K562 (cell line): Measurements from ENCODE around the gene TTL. TPM values are rescaled to one million over a fixed set of nuclear protein-coding genes. Genes with fewer than 3 reads are reported as not detected.

Experiments
- ATAC-seq: fragments of 200-7000 bp; cut with Tn5 transposase; 3 replicates; pipeline ENCODE4 v1.9.1; 2020; ENCODE audit warnings: moderate library complexity
- BruUV-seq: library from RNA; stranded (reverse); fragments of 400-500 nt; replicated peaks from 2 replicates; lab custom pipeline; 2021; lab: Mats Ljungman, UMichigan
- CTCF ChIA-PET: fragments of 300-600 bp; formaldehyde crosslinking; extraction: SDS; loops from one replicate; lab custom pipeline; 2021; ENCODE audit warnings: low intra/inter-chr PET ratio; lab: Yijun Ruan, JAX
- POLR2A ChIA-PET: fragments of 300-600, 350-650 bp; sonication (Branson Sonifier 250); formaldehyde crosslinking; extraction: SDS; loops from one replicate; lab custom pipeline; 2021; ENCODE audit warnings: antibody characterized with exemption, inconsistent platforms; lab: Yijun Ruan, JAX
- DNase-seq, 4 experiments: peaks; one replicate each; pipeline versions ENCODE4 v3.0.0 to v3.0.0-alpha.2; 2011 to 2018; ENCODE audit warnings: low spot score in 3 of 4, mixed read lengths in 3 of 4; ENCODE audit errors: extremely low read depth in 1 of 4
- FAIRE-seq: peaks from 2 replicates; lab custom pipeline; 2011; peaks lifted over from hg19 to GRCh38; lab: Jason Lieb, UNC
- H2AFZ ChIP-seq: 2 replicates; pipeline ENCODE4 v1.6.0; 2011; ENCODE audit warnings: low read depth, low read length, control low read depth, inconsistent platforms
- H3K27ac ChIP-seq: fragments of 200-600 bp; 3 replicates; pipeline ENCODE4 v1.8.0; 2011; ENCODE audit warnings: low read depth, mild to moderate bottlenecking, control low read depth, inconsistent platforms, low read length, moderate library complexity, mixed read lengths; ENCODE audit errors: extremely low read depth
- H3K27me3 ChIP-seq, 2 experiments: fragments of 300-600 bp in 1 of 2; 2 replicates in 1 of 2; 3 replicates in 1 of 2; pipeline versions ENCODE4 v1.6.0 to v1.8.0; 2011; ENCODE audit warnings: inconsistent platforms in 2 of 2, low read length in 2 of 2, mild to moderate bottlenecking in 1 of 2, mixed read lengths in 1 of 2, moderate library complexity in 1 of 2; ENCODE audit not compliant: control insufficient read depth in 2 of 2, insufficient read depth in 2 of 2
- H3K36me3 ChIP-seq: fragments of 300-600 bp; 3 replicates; pipeline ENCODE4 v1.8.0; 2011; ENCODE audit warnings: mild to moderate bottlenecking, low read length, inconsistent platforms; ENCODE audit not compliant: control insufficient read depth, insufficient read depth
- H3K4me1 ChIP-seq, 2 experiments: fragments of 200-600 bp in 1 of 2; replicated peaks in 1 of 2; 2 replicates in 1 of 2; 3 replicates in 1 of 2; pipeline versions ENCODE4 v1.5.1 to v1.8.0; 2011; ENCODE audit warnings: inconsistent platforms in 2 of 2, low read length in 2 of 2, mild to moderate bottlenecking in 1 of 2, mixed read lengths in 1 of 2, moderate library complexity in 1 of 2; ENCODE audit not compliant: control insufficient read depth in 2 of 2, insufficient read depth in 2 of 2
- H3K4me2 ChIP-seq: 2 replicates; pipeline ENCODE4 v1.6.1; 2011; ENCODE audit warnings: low read length, control low read depth, inconsistent platforms, mixed read lengths; ENCODE audit not compliant: insufficient read depth
- H3K4me3 ChIP-seq: fragments of 200-600 bp; sonication (generic), shearing (Covaris generic); 2 replicates; pipeline ENCODE4 v1.5.1; 2016; ENCODE audit warnings: control low read depth, inconsistent platforms
- H3K79me2 ChIP-seq: fragments of 200-600 bp; 3 replicates; pipeline ENCODE4 v1.8.0; 2011; ENCODE audit warnings: low read length, inconsistent platforms; ENCODE audit not compliant: control insufficient read depth, insufficient read depth
- H3K9ac ChIP-seq, 2 experiments: 2 replicates each; pipeline versions ENCODE4 v1.6.0 to v1.6.1; 2011; ENCODE audit warnings: low read depth in 2 of 2, low read length in 2 of 2, control low read depth in 1 of 2, inconsistent platforms in 1 of 2, mild to moderate bottlenecking in 1 of 2, mixed read lengths in 1 of 2; ENCODE audit not compliant: insufficient read depth in 1 of 2
- H3K9me1 ChIP-seq: one replicate; pipeline ENCODE4 v1.6.0; 2011; ENCODE audit warnings: inconsistent platforms, mild to moderate bottlenecking, low read length, moderate library complexity; ENCODE audit not compliant: control insufficient read depth, insufficient read depth
- H3K9me3 ChIP-seq: replicated peaks from 2 replicates; pipeline ENCODE4 v1.5.1; 2011; ENCODE audit warnings: low read depth, low read length, inconsistent platforms; ENCODE audit not compliant: control insufficient read depth, insufficient read depth
- H4K20me1 ChIP-seq: replicated peaks from 2 replicates; pipeline ENCODE4 v1.6.1; 2011; ENCODE audit warnings: low read length, inconsistent platforms, mixed read lengths; ENCODE audit not compliant: control insufficient read depth, insufficient read depth
- BRF2 ChIP-seq: IDR thresholded peaks from 3 replicates; pipeline ENCODE4 v1.6.1; 2011; ENCODE audit warnings: borderline replicate concordance, mild to moderate bottlenecking; ENCODE audit not compliant: insufficient read length, insufficient read depth
- CBFA2T3 ChIP-seq: fragments of 450-650 bp; IDR thresholded peaks from 2 replicates; pipeline ENCODE4 v1.6.1; 2017
- ELF2 ChIP-seq: fragments of 250-450 bp; sonication (Bioruptor Pico); IDR thresholded peaks from 2 replicates; pipeline ENCODE4 v1.5.0; 2021; ENCODE audit warnings: mild to moderate bottlenecking
- ESRRB ChIP-seq: fragments of 250-450 bp; sonication (Bioruptor Pico); IDR thresholded peaks from 2 replicates; pipeline ENCODE4 v1.5.0; 2020; ENCODE audit warnings: mild to moderate bottlenecking, moderate library complexity, borderline replicate concordance
- GABPA ChIP-seq: fragments of 200-800 bp; sonication (Bioruptor generic); conservative IDR thresholded peaks from 2 replicates; pipeline ENCODE4 v1.6.1; 2016; ENCODE audit warnings: low read depth, missing genetic modification characterization, missing compliant biosample characterization
- ILK ChIP-seq: fragments of 450-650 bp; IDR thresholded peaks from 2 replicates; pipeline ENCODE4 v1.6.1; 2016; ENCODE audit warnings: missing genetic modification characterization, low read depth, mild to moderate bottlenecking, missing compliant biosample characterization, moderate library complexity, borderline replicate concordance
- MITF ChIP-seq: IDR thresholded peaks from 2 replicates; pipeline ENCODE4 v1.6.1; 2014; ENCODE audit warnings: antibody characterized with exemption
- NFRKB ChIP-seq: fragments of 450-650 bp; IDR thresholded peaks from 2 replicates; pipeline ENCODE4 v1.6.1; 2016; ENCODE audit warnings: low read depth
- PHF20 ChIP-seq: fragments of 450-650 bp; IDR thresholded peaks from 2 replicates; pipeline ENCODE4 v1.6.1; 2018; ENCODE audit not compliant: partially characterized antibody
- PHF8 ChIP-seq: fragments of 200-600 bp; sonication (generic); IDR thresholded peaks from 2 replicates; pipeline ENCODE4 v1.6.1; 2012; ENCODE audit warnings: mixed run types, mild to moderate bottlenecking, inconsistent platforms, low read length, moderate library complexity, borderline replicate concordance
- RNF219 ChIP-seq: fragments of 250-450 bp; sonication (Bioruptor Pico); IDR thresholded peaks from 2 replicates; pipeline ENCODE4 v1.5.0; 2022; ENCODE audit warnings: mild to moderate bottlenecking
- SNRNP70 ChIP-seq: fragments of 200-400 bp; formaldehyde crosslinking; optimal IDR thresholded peaks from 2 replicates; pipeline ENCODE3; 2017; ENCODE audit warnings: low read depth, low read length
- TCF3 ChIP-seq: sonication (generic); formaldehyde crosslinking; IDR thresholded peaks from 2 replicates; pipeline ENCODE4 v1.4.0; 2020; ENCODE audit warnings: mild to moderate bottlenecking, missing genetic modification reagents
- THRA ChIP-seq: fragments of 450-650 bp; IDR thresholded peaks from 2 replicates; pipeline ENCODE4 v1.6.1; 2017; ENCODE audit warnings: mild to moderate bottlenecking, moderate library complexity
- XRCC5 ChIP-seq: fragments of 200-400 bp; formaldehyde crosslinking; IDR thresholded peaks from 2 replicates; pipeline ENCODE4 v1.6.1; 2017; ENCODE audit warnings: low read depth, mild to moderate bottlenecking, low read length
- ZC3H11A ChIP-seq: IDR thresholded peaks from 2 replicates; pipeline ENCODE4 v1.6.1; 2012; ENCODE audit warnings: low read depth, low read length, improper control_type of control experiment
- WGBS: fragments of 100-300 bp; shearing (Covaris generic); methylation state at CpG from one replicate; pipeline ENCODE4 v1.1.6; 2016; ENCODE audit warnings: low coverage, mixed read lengths; ENCODE audit not compliant: insufficient coverage; ENCODE audit errors: missing lambda C conversion rate; 5-methylcytosine and 5-hydroxymethylcytosine counted together
- in situ Hi-C: fragments of 300-500 bp; cut with MboI; formaldehyde crosslinking; loops from 4 replicates; pipeline ENCODE4 v1.15.0; 2018; ENCODE audit warnings: inconsistent platforms, mixed read lengths
- intact Hi-C: fragments of 100-400 bp; cut with micrococcal nuclease; formaldehyde crosslinking; loops from 2 replicates; pipeline ENCODE4 v1.14.2; 2022
- polyA plus RNA-seq, 8 experiments: library from polyadenylated mRNA; depleted of rRNA in 4 of 8; stranded (reverse) in 5 of 8; unstranded in 3 of 8; fragments of >200 nt; fragmentation: Nextera tagmentation in 2 of 8; fragmentation: Illumina TruSeq in 1 of 8; extraction: Ambion mirVana in 2 of 8; extraction: Trizol in 1 of 8; gene quantifications; 2 replicates each; pipeline versions ENCODE4 v1.2.1 to v1.2.3, GENCODE V29; 2011 to 2014; ENCODE audit warnings: inconsistent platforms in 1 of 8, missing spikeins in 1 of 8
- total RNA-seq, 7 experiments: library from RNA; depleted of rRNA in 6 of 7; stranded (reverse); fragments of >200 nt in 6 of 7; fragmentation: Illumina TruSeq in 2 of 7; extraction: Trizol in 2 of 7; gene quantifications; 2 replicates each; pipeline versions ENCODE4 v1.2.1 to v1.2.3, GENCODE V29; 2011 to 2021; ENCODE audit warnings: low replicate concordance in 1 of 7

TTL gene
- total and polyA plus RNA-seq, 9 of the 15 experiments (the other 6 are each of a cell fraction or from before 2014, with no cell fraction given), result 9.4 to 54.4 (median 34.9) TPM

GRCh38 chr2:112518807-112519206 is 36.9 kb downstream of the TTL start:
- Histone ChIP-seq H4K20me1 (no peaks in the 10 kb centered on the region), H3K9ac (no peak overlapping the region), H3K4me1 (peaks cover 6 to 21% of the 10 kb centered on the region in 2 experiments; a peak in 4 of 5 replicates), H3K36me3 (peaks cover 62% of the 10 kb centered on the region), H3K9me1 (no peaks in the 10 kb centered on the region), H3K27ac (peak overlapping the region; percentile 52; the same call in 1 of the 3 replicates), H3K79me2 (no peaks in the 10 kb centered on the region), H3K4me3 (no peak overlapping the region), H3K9me3 (no peaks in the 10 kb centered on the region; the same call in 1 of the 2 replicates), H2AFZ (no peak overlapping the region), H3K4me2 (no peak overlapping the region), H3K27me3 (no peaks in the 10 kb centered on the region)
- ATAC-seq (peak; percentile 44), DNase-seq (peak in 3 of 4 experiments; percentile 3 to 42 (median 22)), FAIRE-seq (no peak)
- WGBS, result 47% methylated on average over 7 of the region's 7 CpGs
- BruUV-seq, result no TSS peak
- in situ Hi-C loops, result no loop called here
- intact Hi-C loops, result no loop called here
- ChIA-PET CTCF (interaction anchor here (0.6 kb wide), 1 partner anchor 470 kb away, joined by 3 read pairs; no protein-coding TSS in a partner anchor), POLR2A (interaction anchor here (0.8 to 1.9 kb wide), 2 partner anchors 10 to 462 kb away, joined by 3 to 6 read pairs; no protein-coding TSS in a partner anchor)
- no peak for TF ChIP-seq ILK (tag)
- no peak for TF ChIP-seq THRA
- TF ChIP-seq MITF, result no peak
- TF ChIP-seq CBFA2T3, result peak; percentile 70
- TF ChIP-seq XRCC5, result no peak
- no peak for TF ChIP-seq GABPA (tag)
- no peak for TF ChIP-seq ESRRB (CRISPR knock-in tag)
- TF ChIP-seq PHF20, result no peak
- no peak for TF ChIP-seq PHF8
- TF ChIP-seq ELF2, result no peak
- no peak for TF ChIP-seq NFRKB
- TF ChIP-seq RNF219 (CRISPR knock-in tag), result no peak
- TF ChIP-seq BRF2, result no peak
- TF ChIP-seq SNRNP70, result no peak
- no peak for TF ChIP-seq ZC3H11A
- 0 out of 2 replicates have a peak, but pooled peaks have one; percentile 6 for TF ChIP-seq TCF3 (CRISPR knock-in tag)
